ENCODE data around the gene SLC12A4. TPM values are rescaled to one million over a fixed set of nuclear protein-coding genes. Genes with fewer than 3 reads are reported as not detected.

Gene SLC12A4
- total RNA-seq, 1 experiment from 2014 or later, result 107 TPM

DNA sequence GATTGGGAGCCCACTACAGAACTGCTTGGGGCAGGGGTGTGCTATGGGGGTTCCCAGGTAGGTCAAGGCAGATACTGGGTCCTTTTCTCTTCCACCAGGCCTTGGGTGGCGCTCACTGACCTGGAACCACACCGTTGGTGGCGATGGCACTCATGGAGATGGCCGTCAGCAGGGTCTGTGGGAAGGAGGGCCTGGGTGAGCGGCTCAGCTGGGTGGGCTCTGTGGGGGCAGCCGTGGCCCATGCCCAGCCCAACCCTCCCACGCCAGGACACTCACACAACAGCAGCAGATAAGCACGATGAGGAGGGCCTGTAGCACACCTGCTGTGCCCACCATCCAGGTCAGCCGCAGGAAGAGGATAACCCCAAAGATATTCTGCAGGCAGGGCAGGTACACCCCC lies 10.8 kb downstream of the SLC12A4 start:
- no peak overlapping the region for H3K27ac Mint-ChIP-seq (ENCODE audit: low read depth, unreplicated experiment)
- H3K36me3 Mint-ChIP-seq (ENCODE audit: insufficient read depth, unreplicated experiment), result peaks cover 84% of the 10 kb centered on the region
- H3K9me3 Mint-ChIP-seq (ENCODE audit: unreplicated experiment), result no peaks in the 10 kb centered on the region
- POLR2A ChIA-PET, result interaction anchor here (0.6 to 1.4 kb wide), 3 partner anchors 9 to 714 kb away, joined by 3 to 5 read pairs (median 3); no protein-coding TSS in a partner anchor
- TF ChIP-seq CTCF (IDR thresholded peaks at IDR 0.05; ENCODE audit: unreplicated experiment), result no peak
- peaks cover 34% of the 10 kb centered on the region for H3K4me1 Mint-ChIP-seq (ENCODE audit: insufficient read depth, unreplicated experiment)
- DNase-seq (ENCODE audit: unreplicated experiment), result no peak
- CTCF ChIA-PET, result interaction anchor here (0.7 to 1.2 kb wide), 2 partner anchors 11 to 24 kb away, joined by 3 read pairs; no protein-coding TSS in a partner anchor
- intact Hi-C loops (cut with micrococcal nuclease), result no loop called here
- H3K4me3 Mint-ChIP-seq (ENCODE audit: unreplicated experiment), result no peak overlapping the region
- H3K27me3 Mint-ChIP-seq (ENCODE audit: insufficient read depth, unreplicated experiment), result no peaks in the 10 kb centered on the region
- BruUV-seq (replicated peaks), result no TSS peak

- ChIA-PET CTCF (interaction anchor here (0.7 to 1.0 kb wide), 2 partner anchors 13 to 121 kb away, joined by 3 to 4 read pairs; no protein-coding TSS in a partner anchor), POLR2A (interaction anchor here (1.1 to 1.6 kb wide), 4 partner anchors 8 to 18 kb away, joined by 3 to 10 read pairs (median 5); partner anchors contain the start of gene PSMB10)
- intact Hi-C loops (cut with micrococcal nuclease), result no loop called here
- no peak overlapping the region for H3K27ac Mint-ChIP-seq (ENCODE audit: low read depth, unreplicated experiment)
- no TSS peak for BruUV-seq (replicated peaks)
- peaks cover 4% of the 10 kb centered on the region for H3K4me1 Mint-ChIP-seq (ENCODE audit: insufficient read depth, unreplicated experiment)
- no peaks in the 10 kb centered on the region for H3K27me3 Mint-ChIP-seq (ENCODE audit: insufficient read depth, unreplicated experiment)
- H3K36me3 Mint-ChIP-seq (ENCODE audit: insufficient read depth, unreplicated experiment), result peaks cover 85% of the 10 kb centered on the region
- H3K4me3 Mint-ChIP-seq (ENCODE audit: unreplicated experiment), result no peak overlapping the region
- no peak for DNase-seq (ENCODE audit: unreplicated experiment)
- no peaks in the 10 kb centered on the region for H3K9me3 Mint-ChIP-seq (ENCODE audit: unreplicated experiment)
- no peak for TF ChIP-seq CTCF (IDR thresholded peaks at IDR 0.05; ENCODE audit: unreplicated experiment)
Measured at GRCh38 chr16:67954421-67955196, 13.8 kb downstream of the SLC12A4 start.

GRCh38 chr16:67953641-67954375 lies 14.6 kb downstream of the SLC12A4 start:
- CTCF ChIA-PET, result interaction anchor here (0.6 to 1.0 kb wide), 3 partner anchors 12 to 1280 kb away, joined by 3 to 4 read pairs (median 3); no protein-coding TSS in a partner anchor

More at GRCh38 chr16:67953641-67954375, 14.6 kb downstream of the SLC12A4 start:
- no peak overlapping the region for H3K4me3 Mint-ChIP-seq (ENCODE audit: unreplicated experiment)
- no peak for DNase-seq (ENCODE audit: unreplicated experiment)
- peaks cover 85% of the 10 kb centered on the region for H3K36me3 Mint-ChIP-seq (ENCODE audit: insufficient read depth, unreplicated experiment)
- H3K9me3 Mint-ChIP-seq (ENCODE audit: unreplicated experiment), result no peaks in the 10 kb centered on the region
- intact Hi-C loops (cut with micrococcal nuclease), result no loop called here
- no TSS peak for BruUV-seq (replicated peaks)
- TF ChIP-seq CTCF (IDR thresholded peaks at IDR 0.05; ENCODE audit: unreplicated experiment), result no peak
- H3K27me3 Mint-ChIP-seq (ENCODE audit: insufficient read depth, unreplicated experiment), result no peaks in the 10 kb centered on the region
- H3K27ac Mint-ChIP-seq (ENCODE audit: low read depth, unreplicated experiment), result no peak overlapping the region
- POLR2A ChIA-PET, result interaction anchor here (0.8 to 1.6 kb wide), 4 partner anchors 8 to 17 kb away, joined by 3 to 10 read pairs (median 3); partner anchors contain the start of gene PSMB10
- peaks cover 4% of the 10 kb centered on the region for H3K4me1 Mint-ChIP-seq (ENCODE audit: insufficient read depth, unreplicated experiment)

All from MCF 10A (cell line).